ENCODE measurements around the gene BSN. TPM values are rescaled to one million over a fixed set of nuclear protein-coding genes. Genes with fewer than 3 reads are reported as not detected.

The BSN gene
- total RNA-seq, 2 experiments from 2014 or later: 0.08 to 0.11 TPM

GRCh38 chr3:49656541-49657112 lies 102.3 kb downstream of the BSN start:
- intact Hi-C loops (cut with DNase I, micrococcal nuclease): no loop called here
- Mint-ChIP-seq H3K4me1 (ENCODE audit: low read depth) (no peaks in the 10 kb centered on the region), H3K9me3 (no peaks in the 10 kb centered on the region), H3K36me3 (ENCODE audit: low read depth) (no peaks in the 10 kb centered on the region), H3K27me3 (peaks cover 5% of the 10 kb centered on the region), H3K4me3 (no peak overlapping the region), H3K27ac (no peak overlapping the region)
- Histone ChIP-seq H3K9me3 (ENCODE audit: control insufficient read depth in 1 of 2, insufficient read depth in 1 of 2, low read length in 2 of 2) (no peaks in the 10 kb centered on the region), H3K27ac (ENCODE audit: low read depth in 1 of 2, low read length in 2 of 2) (no peak overlapping the region), H3K36me3 (ENCODE audit: insufficient read depth, low read length) (no peaks in the 10 kb centered on the region), H3K4me3 (ENCODE audit: low read length) (no peak overlapping the region), H3K27me3 (ENCODE audit: control insufficient read depth in 1 of 2, insufficient read depth in 2 of 2, low read length in 2 of 2) (peaks cover 0 to 7% of the 10 kb centered on the region in 2 experiments), H3K4me1 (ENCODE audit: insufficient read depth, low read length) (no peaks in the 10 kb centered on the region)
- DNase-seq: no peak
- POLR2A ChIA-PET: no interaction called here
- no peak for ATAC-seq (ENCODE audit: poor library complexity)
- no peak for TF ChIP-seq CTCF (IDR thresholded peaks at IDR 0.05)
- CTCF ChIA-PET: no interaction called here

- Mint-ChIP-seq H3K4me1 (ENCODE audit: low read depth) (no peaks in the 10 kb centered on the region), H3K27me3 (peaks cover 5% of the 10 kb centered on the region), H3K4me3 (no peak overlapping the region), H3K27ac (no peak overlapping the region), H3K36me3 (ENCODE audit: low read depth) (no peaks in the 10 kb centered on the region), H3K9me3 (no peaks in the 10 kb centered on the region)
- no peaks in the 10 kb centered on the region for H3K36me3 ChIP-seq (ENCODE audit: insufficient read depth, low read length)
- H3K4me3 ChIP-seq (ENCODE audit: low read length): no peak overlapping the region
- H3K27me3 ChIP-seq (ENCODE audit: control insufficient read depth in 1 of 2, insufficient read depth in 2 of 2, low read length in 2 of 2): peaks cover 0 to 7% of the 10 kb centered on the region in 2 experiments
- CTCF ChIA-PET: no interaction called here
- POLR2A ChIA-PET: no interaction called here
- intact Hi-C loops (cut with DNase I, micrococcal nuclease): no loop called here
- ATAC-seq (ENCODE audit: poor library complexity) (no peak), DNase-seq (no peak)
- no peak overlapping the region for H3K27ac ChIP-seq (ENCODE audit: low read depth in 1 of 2, low read length in 2 of 2)
- no peak for TF ChIP-seq CTCF (IDR thresholded peaks at IDR 0.05)
- H3K9me3 ChIP-seq (ENCODE audit: control insufficient read depth in 1 of 2, insufficient read depth in 1 of 2, low read length in 2 of 2): no peaks in the 10 kb centered on the region
- no peaks in the 10 kb centered on the region for H3K4me1 ChIP-seq (ENCODE audit: insufficient read depth, low read length)
Measured at GRCh38 chr3:49657208-49657915, 103.1 kb downstream of the BSN start.

- Histone ChIP-seq H3K4me3 (ENCODE audit: low read length) (no peak overlapping the region), H3K27ac (ENCODE audit: low read depth in 1 of 2, low read length in 2 of 2) (no peak overlapping the region), H3K27me3 (ENCODE audit: control insufficient read depth in 1 of 2, insufficient read depth in 2 of 2, low read length in 2 of 2) (peaks cover 0 to 7% of the 10 kb centered on the region in 2 experiments), H3K4me1 (ENCODE audit: insufficient read depth, low read length) (no peaks in the 10 kb centered on the region), H3K36me3 (ENCODE audit: insufficient read depth, low read length) (no peaks in the 10 kb centered on the region), H3K9me3 (ENCODE audit: control insufficient read depth in 1 of 2, insufficient read depth in 1 of 2, low read length in 2 of 2) (no peaks in the 10 kb centered on the region)
- H3K4me1 Mint-ChIP-seq (ENCODE audit: low read depth): no peaks in the 10 kb centered on the region
- H3K4me3 Mint-ChIP-seq: no peak overlapping the region
- no peak overlapping the region for H3K27ac Mint-ChIP-seq
- DNase-seq: no peak
- ChIA-PET POLR2A (no interaction called here), CTCF (no interaction called here)
- H3K36me3 Mint-ChIP-seq (ENCODE audit: low read depth): no peaks in the 10 kb centered on the region
- no peak for TF ChIP-seq CTCF (IDR thresholded peaks at IDR 0.05)
- intact Hi-C loops (cut with DNase I, micrococcal nuclease): no loop called here
- ATAC-seq (ENCODE audit: poor library complexity): no peak
- H3K27me3 Mint-ChIP-seq: peaks cover 5% of the 10 kb centered on the region
- no peaks in the 10 kb centered on the region for H3K9me3 Mint-ChIP-seq
Measured at GRCh38 chr3:49658711-49659110, 104.4 kb downstream of the BSN start.

Measured in CD4-positive, alpha-beta T cell (primary cell).